ENCODE results near the gene SCN1B. TPM values are rescaled to one million over a fixed set of nuclear protein-coding genes. Genes with fewer than 3 reads are reported as not detected.

SCN1B gene
- total and polyA plus RNA-seq, 2 of the 13 experiments (the other 11 are each of a cell fraction or from before 2014, with no cell fraction given), result 2.7 to 20.1 TPM

GRCh38 chr19:35040826-35041547 lies 10.7 kb downstream of the SCN1B start (continued):
- no peak for TF ChIP-seq ATF6 (CRISPR knock-in tag; conservative IDR thresholded peaks at IDR 0.05)
- no peak for TF ChIP-seq PRDM15 (CRISPR knock-in tag; IDR thresholded peaks at IDR 0.05)
- peak; percentile 93 for TF ChIP-seq ZNF18 (CRISPR knock-in tag; IDR thresholded peaks at IDR 0.05; ENCODE audit: insufficient replicate concordance)
- peak; percentile 91; the same call in 1 of the 2 replicates for TF ChIP-seq E2F2 (CRISPR knock-in tag; IDR thresholded peaks at IDR 0.05; ENCODE audit: borderline replicate concordance)
- no peak for TF ChIP-seq PLSCR1 (CRISPR knock-in tag; IDR thresholded peaks at IDR 0.05; ENCODE audit: borderline replicate concordance)
- peak; percentile 25; the same call in 1 of the 2 replicates for TF ChIP-seq ISX (CRISPR knock-in tag; conservative IDR thresholded peaks at IDR 0.05)
- TF ChIP-seq IRF9 (CRISPR knock-in tag; IDR thresholded peaks at IDR 0.05; ENCODE audit: borderline replicate concordance), result peak; percentile 96
- no peak for TF ChIP-seq ZNF468 (CRISPR knock-in tag; IDR thresholded peaks at IDR 0.05)
- TF ChIP-seq POLR2A (IDR thresholded peaks at IDR 0.05; ENCODE audit: insufficient read depth in 1 of 2, low read depth in 2 of 2, low read length in 2 of 2), result peak; percentile 91 to 92
- no peak; the same call in 1 of the 2 replicates for TF ChIP-seq ZSCAN22 (CRISPR knock-in tag; IDR thresholded peaks at IDR 0.05)
- TF ChIP-seq SP2 (CRISPR knock-in tag; IDR thresholded peaks at IDR 0.05), result peak; percentile 34; the same call in 1 of the 2 replicates
- peak; percentile 94 for TF ChIP-seq MEF2D (CRISPR knock-in tag; IDR thresholded peaks at IDR 0.05)
- TF ChIP-seq ZNF574 (CRISPR knock-in tag; IDR thresholded peaks at IDR 0.05), result peak; percentile 88
- TF ChIP-seq PCBP1 (IDR thresholded peaks at IDR 0.05; ENCODE audit: borderline replicate concordance, low read depth, low read length), result peak; percentile 89
